Mucosa of descending colon (tissue), 3 donors: ENCODE results near the gene MSANTD7. TPM values are rescaled to one million over a fixed set of nuclear protein-coding genes. Genes with fewer than 3 reads are reported as not detected.
"Not testable (repeated sequence)": the region's sequence is repeated elsewhere in the genome, so short reads cannot be mapped to it uniquely, and the experiment has no call there.

Experiments used
- ATAC-seq: fragments of 200-7000 bp; cut with Tn5 transposase; one replicate; pipeline ENCODE4 v1.9.1; 2020; ENCODE audit warnings: mild to moderate bottlenecking, moderate library complexity
- DNase-seq, 3 donors: peaks; one replicate each; pipeline ENCODE4 v3.0.0-alpha.2; 2020
- H3K36me3 ChIP-seq: fragments of 200-600 bp; one replicate; pipeline ENCODE4 v1.8.0; 2021; ENCODE audit warnings: low read depth, mild to moderate bottlenecking
- H3K4me1 ChIP-seq: fragments of 200-600 bp; one replicate; pipeline ENCODE4 v1.8.0; 2021; ENCODE audit warnings: low read depth, mild to moderate bottlenecking
- H3K4me3 ChIP-seq: fragments of 200-600 bp; one replicate; pipeline ENCODE4 v1.8.0; 2021; ENCODE audit warnings: mild to moderate bottlenecking
- H3K9me3 ChIP-seq: fragments of 200-600 bp; one replicate; pipeline ENCODE4 v1.8.0; 2021; ENCODE audit warnings: mild to moderate bottlenecking
- intact Hi-C, 2 donors: fragments of 100-400 bp; cut with DNase I in 1 of 2; cut with micrococcal nuclease in 1 of 2; formaldehyde crosslinking; loops; one replicate each; pipeline versions ENCODE4 v1.11.0 to v1.11.1; 2022; cut with DNase I, micrococcal nuclease
- total RNA-seq, 3 donors: library from RNA; stranded (reverse); fragmentation: NEBNext Ultra II Directional in 2 of 3; extraction: Animal tissue kit (Norgen Biotek cat#: 25700) in 2 of 3; gene quantifications; one replicate each; pipeline versions ENCODE4 v1.2.1 to v1.2.4, GENCODE V29; 2021 to 2023
- TF ChIP-seq, protein P1 (sequence below): fragments of 200-600 bp; IDR thresholded peaks from one replicate; pipeline ENCODE4 v1.8.0; 2022; ENCODE audit warnings: antibody characterized with exemption, mild to moderate bottlenecking
- donor health status: DM: no; HTN: no; CAD: no; lungs with moderate emphysema.
- donor health status: DM: no; HTN: no; CAD: no.
- donor health status: DM: no; HTN: yes; CAD: no.

Gene MSANTD7
- total RNA-seq, 3 donors from 2014 or later, result 11.2 to 14.1 (median 14.0) TPM

GRCh38 chr10:14806318-14806717 lies 31.8 kb upstream of the MSANTD7 start:
- Histone ChIP-seq H3K9me3 (no peaks in the 10 kb centered on the region), H3K36me3 (no peaks in the 10 kb centered on the region), H3K4me3 (no peak overlapping the region), H3K4me1 (no peaks in the 10 kb centered on the region)
- ATAC-seq, result peak; percentile 57
- DNase-seq, result no peak
- intact Hi-C loops, result no loop called here
- TF ChIP-seq, protein P1, sequence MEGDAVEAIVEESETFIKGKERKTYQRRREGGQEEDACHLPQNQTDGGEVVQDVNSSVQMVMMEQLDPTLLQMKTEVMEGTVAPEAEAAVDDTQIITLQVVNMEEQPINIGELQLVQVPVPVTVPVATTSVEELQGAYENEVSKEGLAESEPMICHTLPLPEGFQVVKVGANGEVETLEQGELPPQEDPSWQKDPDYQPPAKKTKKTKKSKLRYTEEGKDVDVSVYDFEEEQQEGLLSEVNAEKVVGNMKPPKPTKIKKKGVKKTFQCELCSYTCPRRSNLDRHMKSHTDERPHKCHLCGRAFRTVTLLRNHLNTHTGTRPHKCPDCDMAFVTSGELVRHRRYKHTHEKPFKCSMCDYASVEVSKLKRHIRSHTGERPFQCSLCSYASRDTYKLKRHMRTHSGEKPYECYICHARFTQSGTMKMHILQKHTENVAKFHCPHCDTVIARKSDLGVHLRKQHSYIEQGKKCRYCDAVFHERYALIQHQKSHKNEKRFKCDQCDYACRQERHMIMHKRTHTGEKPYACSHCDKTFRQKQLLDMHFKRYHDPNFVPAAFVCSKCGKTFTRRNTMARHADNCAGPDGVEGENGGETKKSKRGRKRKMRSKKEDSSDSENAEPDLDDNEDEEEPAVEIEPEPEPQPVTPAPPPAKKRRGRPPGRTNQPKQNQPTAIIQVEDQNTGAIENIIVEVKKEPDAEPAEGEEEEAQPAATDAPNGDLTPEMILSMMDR, result no peak

- DNase-seq, result no peak
- H3K4me3 ChIP-seq, result no peak overlapping the region
- no peaks in the 10 kb centered on the region for H3K9me3 ChIP-seq
- ATAC-seq, result no peak
- intact Hi-C loops, result no loop called here
- no peaks in the 10 kb centered on the region for H3K36me3 ChIP-seq
- TF ChIP-seq, protein P1, result no peak
- no peaks in the 10 kb centered on the region for H3K4me1 ChIP-seq
Measured at GRCh38 chr10:14810969-14811953, 26.8 kb upstream of the MSANTD7 start.

GRCh38 chr10:14812271-14812670 lies 25.8 kb upstream of the MSANTD7 start:
- TF ChIP-seq, protein P1, result no peak
- Histone ChIP-seq H3K4me1 (no peaks in the 10 kb centered on the region), H3K36me3 (no peaks in the 10 kb centered on the region), H3K4me3 (no peak overlapping the region), H3K9me3 (no peaks in the 10 kb centered on the region)
- ATAC-seq (no peak), DNase-seq (no peak)
- intact Hi-C loops, result no loop called here

DNA sequence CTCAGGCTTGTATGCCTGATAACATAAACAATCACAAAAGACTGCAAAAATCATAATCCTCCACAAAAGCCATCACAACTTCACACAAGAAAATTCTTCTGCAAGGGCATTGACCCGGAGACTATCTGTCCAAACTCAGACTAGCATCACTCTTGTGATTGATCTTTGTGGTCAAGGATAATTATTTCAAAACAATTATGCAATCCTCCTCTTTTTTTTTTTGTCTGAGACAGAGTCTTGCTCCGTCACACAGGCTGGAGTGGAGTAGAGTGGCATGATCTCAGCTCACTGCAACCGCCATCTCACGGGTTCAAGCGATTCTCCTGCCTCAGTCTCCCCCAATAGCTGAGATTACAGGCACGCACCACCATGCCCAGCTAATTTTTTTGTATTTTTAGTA lies 22.4 kb upstream of the MSANTD7 start:
- ATAC-seq, result no peak

DNA sequence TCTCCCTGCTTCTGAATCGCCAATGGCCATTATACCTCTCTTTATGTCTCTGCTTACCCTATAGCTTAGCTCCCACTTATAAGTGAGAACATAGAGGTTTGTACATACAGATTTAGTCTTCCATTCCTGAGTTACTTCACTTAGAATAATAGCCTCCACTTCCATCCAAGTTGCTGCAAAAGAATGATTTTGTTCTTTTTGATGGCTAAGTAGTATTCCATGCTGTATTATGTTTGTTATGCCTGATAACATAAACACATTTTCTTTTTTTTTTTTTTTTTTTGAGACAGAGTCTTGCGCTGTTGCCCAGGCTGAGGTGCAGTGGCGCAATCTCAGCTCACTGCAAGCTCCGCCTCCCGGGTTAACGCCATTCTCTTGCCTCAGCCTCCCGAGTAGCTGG lies 21.4 kb upstream of the MSANTD7 start:
- H3K9me3 ChIP-seq, ATAC-seq, H3K4me3 ChIP-seq, DNase-seq, intact Hi-C loops, H3K36me3 ChIP-seq, H3K4me1 ChIP-seq: not testable (repeated sequence)

More for the DNA sequence above, 22.4 kb upstream of the MSANTD7 start:
- H3K4me1 ChIP-seq, result no peaks in the 10 kb centered on the region
- intact Hi-C loops, result no loop called here
- H3K36me3 ChIP-seq, result no peaks in the 10 kb centered on the region
- no peaks in the 10 kb centered on the region for H3K9me3 ChIP-seq
- no peak overlapping the region for H3K4me3 ChIP-seq
- DNase-seq, result no peak
- TF ChIP-seq, protein P1, result no peak
